NCI-H2107 treated with DMSO at 0.1 percent for 48 hours (cell line): ENCODE measurements around the gene OBSCN.

Experiments
- DNase-seq: peaks from one replicate; lab custom pipeline; 2025; ENCODE audit not compliant: unreplicated experiment; lab: John Stamatoyannopoulos, UW

The OBSCN gene

DNA sequence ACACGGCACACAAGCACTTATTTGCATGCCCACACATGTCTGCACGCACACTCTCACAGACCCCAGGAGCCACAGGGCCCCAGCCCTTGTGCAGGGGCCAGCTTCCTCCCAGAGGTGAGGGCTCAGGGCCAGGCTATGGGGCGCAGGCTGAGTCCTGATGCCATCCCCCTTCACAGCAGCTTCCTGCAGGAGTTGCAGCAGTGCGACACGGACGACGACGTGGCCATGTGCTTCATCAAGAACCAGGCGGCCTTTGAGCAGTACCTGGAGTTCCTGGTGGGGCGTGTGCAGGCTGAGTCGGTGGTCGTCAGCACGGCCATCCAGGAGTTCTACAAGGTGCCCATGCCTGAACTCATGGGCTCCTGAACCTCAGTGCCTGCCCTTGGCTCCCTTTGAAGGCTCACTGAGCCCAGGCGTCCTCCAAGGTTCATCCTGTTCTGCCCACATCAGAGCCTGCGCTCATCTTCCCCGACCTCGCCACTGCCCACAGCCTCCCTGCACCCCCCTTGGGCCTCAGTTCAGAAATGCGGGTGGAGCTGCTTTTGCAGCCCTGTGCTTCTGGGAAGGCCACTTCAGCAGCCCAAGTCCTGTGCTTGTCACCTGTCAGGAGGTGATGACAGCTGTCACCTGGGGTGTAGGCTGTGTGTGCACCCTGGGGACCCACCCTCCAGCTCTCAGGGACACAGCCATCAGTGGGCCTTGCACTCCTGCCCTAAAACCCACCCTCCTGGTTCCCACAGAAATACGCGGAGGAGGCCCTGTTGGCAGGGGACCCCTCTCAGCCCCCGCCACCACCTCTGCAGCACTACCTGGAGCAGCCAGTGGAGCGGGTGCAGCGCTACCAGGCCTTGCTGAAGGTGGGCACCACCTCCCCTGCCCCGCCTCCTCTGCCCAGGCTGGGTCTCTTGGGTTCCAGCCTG, 132.2 kb downstream of the OBSCN start:
- DNase-seq: no peak

DNA sequence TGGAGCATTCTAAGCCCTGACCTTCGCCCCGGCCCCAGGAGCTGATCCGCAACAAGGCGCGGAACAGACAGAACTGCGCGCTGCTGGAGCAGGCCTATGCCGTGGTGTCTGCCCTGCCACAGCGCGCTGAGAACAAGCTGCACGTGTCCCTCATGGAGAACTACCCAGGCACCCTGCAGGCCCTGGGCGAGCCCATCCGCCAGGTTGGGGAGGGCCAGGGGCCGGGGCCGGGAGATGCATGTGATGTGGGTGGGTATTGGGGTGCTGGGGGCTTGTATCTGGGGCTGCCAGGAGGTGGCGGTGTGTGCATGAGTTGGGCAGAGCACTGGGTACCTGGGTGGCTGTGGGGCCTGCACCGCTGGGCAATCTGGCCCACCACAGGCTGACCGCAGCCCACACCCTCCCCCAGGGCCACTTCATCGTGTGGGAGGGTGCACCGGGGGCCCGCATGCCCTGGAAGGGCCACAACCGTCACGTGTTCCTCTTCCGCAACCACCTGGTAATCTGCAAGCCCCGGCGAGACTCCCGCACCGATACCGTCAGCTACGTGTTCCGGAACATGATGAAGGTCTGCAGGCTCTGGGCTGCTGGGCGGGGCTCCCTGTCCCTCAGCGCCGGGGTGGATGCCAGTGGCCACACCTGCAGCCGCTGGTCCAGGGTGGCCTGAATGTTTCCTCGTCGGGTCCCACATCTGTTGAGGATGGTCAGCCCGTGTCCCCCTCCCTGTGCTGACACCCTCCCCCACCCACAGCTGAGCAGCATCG, 133.0 kb downstream of the OBSCN start:
- DNase-seq: no peak

- DNase-seq: no peak
Measured at GRCh38 chr1:228341450-228341813, 133.6 kb downstream of the OBSCN start.

DNA sequence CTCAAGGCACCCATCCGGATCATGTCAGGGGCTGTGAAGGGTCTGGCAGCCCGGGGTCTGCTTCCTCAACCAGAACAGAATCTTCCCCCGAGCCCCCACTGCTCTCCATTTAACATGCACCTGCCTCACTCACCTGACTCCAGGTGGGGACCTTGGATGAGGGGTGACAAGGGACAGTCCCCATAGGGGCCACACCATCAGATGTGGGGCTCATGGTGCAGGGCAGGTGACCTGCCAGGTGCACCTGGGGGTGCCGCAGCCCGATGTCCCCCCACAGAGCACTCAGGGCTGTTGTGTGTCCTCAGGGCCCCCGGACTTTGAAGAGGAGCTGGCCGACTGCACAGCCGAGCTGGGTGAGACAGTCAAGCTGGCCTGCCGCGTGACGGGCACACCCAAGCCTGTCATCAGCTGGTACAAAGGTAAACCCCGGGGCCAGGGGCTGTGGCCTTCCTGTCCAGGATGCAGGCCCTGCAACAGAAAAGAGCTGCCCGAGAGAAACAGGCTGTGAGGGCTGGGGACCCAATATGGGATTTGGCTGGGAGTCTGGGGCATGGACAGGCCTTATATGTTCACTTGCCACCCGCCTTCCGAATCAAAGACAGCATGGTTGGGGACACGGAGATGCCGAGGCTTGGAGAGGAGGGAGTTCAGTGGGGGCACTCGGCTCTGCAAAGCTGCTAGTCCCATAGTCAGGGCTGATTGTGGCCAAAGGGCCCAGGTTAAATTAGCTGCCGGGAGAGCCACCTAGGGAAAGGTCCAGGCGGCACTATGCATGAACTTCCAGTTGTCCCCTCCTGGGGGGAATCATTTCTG, 134.2 kb downstream of the OBSCN start:
- DNase-seq: no peak

- no peak for DNase-seq
Measured at GRCh38 chr1:228342627-228343190, 134.9 kb downstream of the OBSCN start.

DNA sequence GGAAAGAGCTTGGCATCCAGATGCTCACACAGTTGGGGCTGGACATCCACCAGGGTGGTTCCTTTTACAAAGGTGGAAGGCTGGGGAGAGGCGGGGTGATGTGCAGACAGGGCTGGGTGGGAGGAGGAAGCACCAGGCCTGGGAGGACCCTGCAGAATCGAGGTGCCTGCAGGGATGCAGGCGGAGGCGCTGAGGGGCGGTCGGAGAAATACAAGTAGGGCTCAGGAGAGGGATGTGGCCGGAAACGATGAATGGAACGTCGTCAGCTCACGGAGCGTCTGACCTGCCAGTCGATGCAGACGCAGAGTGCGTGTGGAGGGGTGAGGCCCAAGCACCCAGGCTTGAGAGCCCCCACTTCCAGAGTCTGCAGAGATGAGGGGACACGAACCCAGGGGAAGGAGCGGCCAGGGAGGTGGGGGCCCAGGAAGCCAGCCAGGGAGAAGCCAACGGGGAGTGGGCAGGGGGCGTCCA, 135.4 kb downstream of the OBSCN start:
- no peak for DNase-seq

DNA sequence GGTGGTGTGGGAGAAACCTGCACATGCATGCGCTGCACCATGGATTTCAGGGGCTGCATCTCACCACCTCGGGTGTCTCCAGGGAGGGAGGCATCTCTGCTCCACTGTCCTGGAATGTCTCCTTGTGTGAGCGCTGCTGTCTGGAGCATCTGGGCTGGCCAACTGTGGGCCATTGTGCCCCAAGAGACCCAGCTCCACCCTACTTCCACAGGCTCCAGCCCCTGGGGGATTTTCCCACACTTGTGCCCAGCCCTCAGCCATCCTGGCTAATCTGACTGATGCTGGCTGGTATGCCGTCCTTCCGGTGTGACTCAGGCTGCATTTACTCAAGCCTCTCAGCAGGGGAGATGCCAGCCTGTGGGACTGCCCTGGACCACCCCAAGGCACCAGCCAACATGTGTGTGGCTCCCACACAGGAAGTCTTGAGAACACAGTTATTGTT, 136.8 kb downstream of the OBSCN start:
- DNase-seq: no peak

GRCh38 chr1:228345201-228345930, 137.5 kb downstream of the OBSCN start:
- no peak for DNase-seq

GRCh38 chr1:228346731-228347130, 138.9 kb downstream of the OBSCN start:
- DNase-seq: no peak

- DNase-seq: no peak
Measured at GRCh38 chr1:228347181-228347580, 139.3 kb downstream of the OBSCN start.

- DNase-seq: no peak
Measured at GRCh38 chr1:228348708-228349467, 141.0 kb downstream of the OBSCN start.

GRCh38 chr1:228349701-228350171, 141.9 kb downstream of the OBSCN start:
- no peak for DNase-seq

DNA sequence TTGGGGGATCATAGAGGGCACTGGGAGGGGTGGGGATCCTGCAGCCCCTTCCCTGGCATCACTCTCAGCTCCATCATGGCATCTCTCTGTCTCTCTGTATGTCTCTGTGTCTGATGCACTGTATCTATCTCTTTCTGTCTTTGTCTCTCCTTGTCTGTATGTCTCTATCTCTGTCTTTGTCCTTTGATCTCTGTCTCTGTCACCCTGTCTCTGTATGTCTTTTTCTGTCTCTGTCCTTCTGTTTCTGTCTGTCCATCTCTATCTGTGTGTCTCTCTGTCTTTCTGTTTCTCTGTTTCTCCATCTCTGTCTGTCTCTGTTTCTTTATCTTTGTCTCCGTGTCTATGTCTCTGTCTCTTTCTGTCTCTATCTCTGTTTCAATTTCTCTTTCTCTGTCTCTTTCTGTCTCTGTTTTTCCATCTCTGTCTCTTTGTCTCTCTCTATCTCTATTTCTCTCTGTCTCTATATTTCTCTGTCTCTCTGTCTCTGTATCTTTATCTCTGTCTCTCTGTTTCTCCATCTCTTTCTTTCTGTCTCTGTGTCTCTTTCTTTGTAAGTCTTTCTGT, 142.4 kb downstream of the OBSCN start:
- DNase-seq: no peak

DNA sequence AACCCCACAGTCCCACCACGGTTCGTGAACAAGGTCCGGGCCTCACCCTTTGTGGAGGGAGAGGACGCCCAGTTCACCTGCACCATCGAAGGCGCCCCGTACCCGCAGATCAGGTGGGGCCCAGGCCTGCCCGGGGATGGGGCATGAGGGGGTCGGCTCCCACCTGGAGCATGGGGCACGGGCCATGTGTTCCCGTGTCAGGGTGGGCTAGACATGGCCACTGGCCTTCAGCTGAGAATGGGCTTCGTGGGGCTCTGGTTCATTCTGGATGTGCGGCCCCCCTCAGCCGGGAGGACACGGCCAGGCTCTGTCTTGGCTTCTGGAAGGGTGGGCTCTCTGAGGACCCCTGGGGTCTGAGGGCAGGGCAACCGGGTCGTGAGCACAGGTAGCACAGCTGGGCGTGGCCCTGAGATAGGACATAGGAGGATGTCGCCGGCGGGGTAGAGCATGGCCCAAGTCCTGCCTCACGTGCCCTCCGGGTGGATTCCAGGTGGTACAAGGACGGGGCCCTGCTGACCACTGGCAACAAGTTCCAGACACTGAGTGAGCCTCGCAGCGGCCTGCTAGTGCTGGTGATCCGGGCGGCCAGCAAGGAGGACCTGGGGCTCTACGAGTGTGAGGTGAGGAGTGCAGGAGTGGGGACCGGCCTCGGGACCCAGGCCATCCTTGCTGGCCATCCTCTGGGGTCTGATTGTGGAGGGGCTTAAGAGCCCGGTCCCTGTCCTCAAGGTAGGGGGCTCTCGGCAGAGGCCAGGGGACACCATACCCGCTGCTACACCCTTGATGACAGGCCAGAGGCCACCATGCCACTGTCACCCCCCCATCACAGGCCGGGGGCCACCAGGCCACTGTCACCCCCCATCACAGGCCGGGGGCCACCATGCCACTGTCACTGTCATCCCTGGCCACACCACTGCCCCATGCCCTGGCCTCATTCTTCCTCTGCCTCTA, 143.3 kb downstream of the OBSCN start:
- DNase-seq: no peak

GRCh38 chr1:228351850-228352249, 144.0 kb downstream of the OBSCN start:
- DNase-seq: no peak

GRCh38 chr1:228352677-228353481, 145.0 kb downstream of the OBSCN start:
- DNase-seq: no peak
